Nephron (organoid): ENCODE results near the gene TSC22D3.
"Not testable (repeated sequence)": the region's sequence is repeated elsewhere in the genome, so short reads cannot be mapped to it uniquely, and the experiment has no call there.

Experiments
- H3K27ac Mint-ChIP-seq, 3 experiments: 2 replicates each; pipeline ENCODE4 v1.8.0; 2020; ENCODE audit warnings: mixed read lengths in 3 of 3, mild to moderate bottlenecking in 2 of 3, moderate library complexity in 1 of 3
- H3K27me3 Mint-ChIP-seq: 2 replicates; pipeline ENCODE4 v1.8.0; 2021; ENCODE audit warnings: low read depth, mild to moderate bottlenecking, moderate library complexity, mixed read lengths
- H3K36me3 Mint-ChIP-seq: 2 replicates; pipeline ENCODE4 v1.8.0; 2020; ENCODE audit warnings: low read depth, mixed read lengths
- H3K4me1 Mint-ChIP-seq: 2 replicates; pipeline ENCODE4 v1.8.0; 2020; ENCODE audit warnings: mixed read lengths
- H3K4me3 Mint-ChIP-seq, 3 experiments: 2 replicates each; pipeline ENCODE4 v1.8.0; 2020; ENCODE audit warnings: mild to moderate bottlenecking in 3 of 3, mixed read lengths in 3 of 3, moderate library complexity in 2 of 3
- H3K9me3 Mint-ChIP-seq: 2 replicates; pipeline ENCODE4 v1.8.0; 2020; ENCODE audit warnings: mixed read lengths
- CTCF ChIP-seq, 3 experiments: fragments of 200-600 bp; sonication (generic); IDR thresholded peaks; one replicate each; pipeline ENCODE4 v1.5.0; 2021; ENCODE audit warnings: antibody characterized with exemption in 3 of 3; ENCODE audit not compliant: unreplicated experiment in 3 of 3

TSC22D3 gene

GRCh38 chrX:107669261-107669660, 106.3 kb downstream of the TSC22D3 start:
- no peak for TF ChIP-seq CTCF (IDR thresholded peaks at IDR 0.05; ENCODE audit: unreplicated experiment in 3 of 3)
- Mint-ChIP-seq H3K36me3 (peaks cover 6% of the 10 kb centered on the region), H3K27ac (peak overlapping the region in 2 of 3 experiments; percentile 82 to 88), H3K27me3 (no peaks in the 10 kb centered on the region), H3K4me3 (peak overlapping the region in 1 of 3 experiments; percentile 41), H3K9me3 (peaks cover 11% of the 10 kb centered on the region), H3K4me1 (peaks cover 13% of the 10 kb centered on the region)

GRCh38 chrX:107668710-107669109, 106.9 kb downstream of the TSC22D3 start:
- peaks cover 11% of the 10 kb centered on the region for H3K9me3 Mint-ChIP-seq
- not testable (repeated sequence) for H3K36me3 Mint-ChIP-seq, H3K4me3 Mint-ChIP-seq, H3K27me3 Mint-ChIP-seq
- H3K27ac Mint-ChIP-seq = peak overlapping the region in 1 of 3 experiments; percentile 70
- H3K4me1 Mint-ChIP-seq = peaks cover 12% of the 10 kb centered on the region

GRCh38 chrX:107667426-107667825, 108.2 kb downstream of the TSC22D3 start:
- peaks cover 3% of the 10 kb centered on the region for H3K27me3 Mint-ChIP-seq
- no peak for TF ChIP-seq CTCF (IDR thresholded peaks at IDR 0.05; ENCODE audit: unreplicated experiment in 3 of 3)
- no peak overlapping the region for H3K27ac Mint-ChIP-seq
- peaks cover 11% of the 10 kb centered on the region for H3K9me3 Mint-ChIP-seq
- no peak overlapping the region for H3K4me3 Mint-ChIP-seq
- peaks cover 8% of the 10 kb centered on the region for H3K4me1 Mint-ChIP-seq
- H3K36me3 Mint-ChIP-seq = peaks cover 6% of the 10 kb centered on the region

GRCh38 chrX:107666931-107667330, 108.7 kb downstream of the TSC22D3 start:
- no peak overlapping the region for H3K4me3 Mint-ChIP-seq
- TF ChIP-seq CTCF (IDR thresholded peaks at IDR 0.05; ENCODE audit: unreplicated experiment in 3 of 3) = no peak
- H3K9me3 Mint-ChIP-seq = peaks cover 11% of the 10 kb centered on the region
- peaks cover 13% of the 10 kb centered on the region for H3K4me1 Mint-ChIP-seq
- peaks cover 6% of the 10 kb centered on the region for H3K36me3 Mint-ChIP-seq
- peaks cover 3% of the 10 kb centered on the region for H3K27me3 Mint-ChIP-seq
- H3K27ac Mint-ChIP-seq = no peak overlapping the region
